ENCODE measurements around the gene HERC4. TPM values are rescaled to one million over a fixed set of nuclear protein-coding genes. Genes with fewer than 3 reads are reported as not detected.

Gene HERC4
- total RNA-seq (10 to 100 TPM; 20.5 to 53.2 TPM), polyA plus RNA-seq (10 to 100 TPM in 1 of 2 donors, 1 to 10 TPM in 1; 7.3 to 11.4 TPM)

- H3K36me3 ChIP-seq (ENCODE audit: control insufficient read depth in 4 of 4, insufficient read depth in 3 of 4, low read depth in 1 of 4, low read length in 3 of 4) = peaks cover 0 to 2% (median 0%) of the 10 kb centered on the region in 4 donors
- H3K27ac ChIP-seq (ENCODE audit: low read depth in 1 of 2, low read length in 2 of 2) = peak within 1 kb of the TSS; percentile 97 to 100
- H3K4me1 ChIP-seq (ENCODE audit: control insufficient read depth in 4 of 4, insufficient read depth in 4 of 4, low read length in 3 of 4) = peaks cover 0 to 16% (median 9%) of the 10 kb centered on the region in 4 donors
- H3K9ac ChIP-seq (ENCODE audit: low read depth in 1 of 2, low read length in 2 of 2) = peak within 1 kb of the TSS; percentile 12 to 99
- under 1% methylated on average over 58 of the region's 64 CpGs for WGBS
- DNase-seq (ENCODE audit: low spot score) = peak; percentile 96
- no peaks in the 10 kb centered on the region for H3K9me3 ChIP-seq (ENCODE audit: control insufficient read depth in 4 of 4, low read length in 3 of 4)
- TF ChIP-seq YY1 (IDR thresholded peaks at IDR 0.05) = peak; percentile 79
- TF ChIP-seq NR2F2 (IDR thresholded peaks at IDR 0.05) = no peak
- no peak for TF ChIP-seq JUND (IDR thresholded peaks at IDR 0.05)
- no peak for TF ChIP-seq CTCF (IDR thresholded peaks at IDR 0.05; ENCODE audit: low read depth, low read length, missing input control)
- TF ChIP-seq MAX (IDR thresholded peaks at IDR 0.05) = peak; percentile 32
- TF ChIP-seq ZBTB33 (IDR thresholded peaks at IDR 0.05) = no peak
- TF ChIP-seq SP1 (IDR thresholded peaks at IDR 0.05) = peak; percentile 22
- peak in 1 of 2 donors; percentile 19 for TF ChIP-seq RXRA (IDR thresholded peaks at IDR 0.05)
- no peak for TF ChIP-seq FOXA1 (IDR thresholded peaks at IDR 0.05)
- peak; percentile 60 for TF ChIP-seq TAF1 (conservative IDR thresholded peaks at IDR 0.05)
- peak in 1 of 2 donors; percentile 9 for TF ChIP-seq HNF4A (conservative IDR thresholded peaks at IDR 0.05)
- TF ChIP-seq REST (IDR thresholded peaks at IDR 0.05) = peak; percentile 91
- peak; percentile 43 to 82 for TF ChIP-seq GABPA (IDR thresholded peaks at IDR 0.05 in 1 of 2, conservative IDR thresholded peaks at IDR 0.05 in 1 of 2)
- peak within 1 kb of the TSS; percentile 56 to 94 (median 85) for H3K4me3 ChIP-seq (ENCODE audit: low read depth in 1 of 3, low read length in 3 of 3)
- no peaks in the 10 kb centered on the region for H3K27me3 ChIP-seq (ENCODE audit: control insufficient read depth in 4 of 4, insufficient read depth in 4 of 4, low read length in 3 of 4)
These were observed at the start of gene HERC4 for GRCh38 chr10:68074775-68075549. HERC4 (minus strand) TSS chr10:68075283; CDS start chr10:68073108, 2,175 bp downstream.

GRCh38 chr10:68124718-68125117 is 49.6 kb upstream of the HERC4 start:
- Histone ChIP-seq H3K27me3 (ENCODE audit: control insufficient read depth in 4 of 4, insufficient read depth in 4 of 4, low read length in 3 of 4) (no peaks in the 10 kb centered on the region), H3K4me1 (ENCODE audit: control insufficient read depth in 4 of 4, insufficient read depth in 4 of 4, low read length in 3 of 4) (peaks cover 0 to 3% (median 0%) of the 10 kb centered on the region in 4 donors), H3K27ac (ENCODE audit: low read depth in 1 of 2, low read length in 2 of 2) (no peak overlapping the region), H3K9me3 (ENCODE audit: control insufficient read depth in 4 of 4, low read length in 3 of 4) (no peaks in the 10 kb centered on the region), H3K9ac (ENCODE audit: low read depth in 1 of 2, low read length in 2 of 2) (no peak overlapping the region), H3K4me3 (ENCODE audit: low read depth in 1 of 3, low read length in 3 of 3) (no peak overlapping the region), H3K36me3 (ENCODE audit: control insufficient read depth in 4 of 4, insufficient read depth in 3 of 4, low read depth in 1 of 4, low read length in 3 of 4) (no peaks in the 10 kb centered on the region)
- no peak for DNase-seq (ENCODE audit: low spot score)
- WGBS = 90% methylated on average over 3 of the region's 3 CpGs
- TF ChIP-seq YY1 (IDR thresholded peaks at IDR 0.05) = no peak
- no peak for TF ChIP-seq HNF4G (IDR thresholded peaks at IDR 0.05)
- TF ChIP-seq FOXA1 (IDR thresholded peaks at IDR 0.05) = no peak
- no peak for TF ChIP-seq ZBTB33 (IDR thresholded peaks at IDR 0.05)
- no peak for TF ChIP-seq NR2F2 (IDR thresholded peaks at IDR 0.05)
- TF ChIP-seq CTCF (IDR thresholded peaks at IDR 0.05; ENCODE audit: low read depth, low read length, missing input control) = no peak
- no peak for TF ChIP-seq EGR1 (IDR thresholded peaks at IDR 0.05; ENCODE audit: low read depth in 2 of 2)
- no peak for TF ChIP-seq RAD21 (IDR thresholded peaks at IDR 0.05)
- no peak for TF ChIP-seq SP1 (IDR thresholded peaks at IDR 0.05)
- no peak for TF ChIP-seq RXRA (IDR thresholded peaks at IDR 0.05)
